Measurements from ENCODE around the gene MIPEP.
A peak's percentile ranks its signal among the peaks of the same experiment; 100 is the strongest.

Gene MIPEP

DNA sequence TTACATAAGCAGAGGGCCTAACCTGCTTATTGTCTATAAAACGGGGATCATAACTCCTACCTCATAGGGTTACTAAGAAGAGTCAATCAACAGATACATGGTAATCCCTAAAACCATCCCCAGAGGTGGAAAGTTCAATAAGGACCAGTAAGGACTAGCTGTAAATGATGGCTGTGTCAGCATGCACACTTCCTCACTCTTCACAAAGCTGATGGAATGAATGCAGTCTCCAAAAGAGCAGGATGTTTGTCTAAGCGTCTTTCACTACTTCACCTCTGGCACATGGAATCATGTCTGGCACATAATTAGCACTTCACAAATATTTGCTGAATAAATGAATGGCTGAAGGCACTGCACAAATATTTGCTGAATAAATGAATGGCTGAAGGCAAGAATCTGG lies 134.2 kb downstream of the MIPEP start:
- Histone ChIP-seq H3K27me3 (replicated peaks) (no peaks in the 10 kb centered on the region), H3K4me3 (ENCODE audit: low read depth, low read length) (no peak overlapping the region), H3K27ac (no peak overlapping the region), H3K36me3 (replicated peaks) (no peaks in the 10 kb centered on the region)
- no peak for DNase-seq
- in situ Hi-C loops (cut with HindIII; ENCODE audit: low pct_ligation_motif_present, low sequenced_read_pairs) = no loop called here
- TF ChIP-seq, protein P1, sequence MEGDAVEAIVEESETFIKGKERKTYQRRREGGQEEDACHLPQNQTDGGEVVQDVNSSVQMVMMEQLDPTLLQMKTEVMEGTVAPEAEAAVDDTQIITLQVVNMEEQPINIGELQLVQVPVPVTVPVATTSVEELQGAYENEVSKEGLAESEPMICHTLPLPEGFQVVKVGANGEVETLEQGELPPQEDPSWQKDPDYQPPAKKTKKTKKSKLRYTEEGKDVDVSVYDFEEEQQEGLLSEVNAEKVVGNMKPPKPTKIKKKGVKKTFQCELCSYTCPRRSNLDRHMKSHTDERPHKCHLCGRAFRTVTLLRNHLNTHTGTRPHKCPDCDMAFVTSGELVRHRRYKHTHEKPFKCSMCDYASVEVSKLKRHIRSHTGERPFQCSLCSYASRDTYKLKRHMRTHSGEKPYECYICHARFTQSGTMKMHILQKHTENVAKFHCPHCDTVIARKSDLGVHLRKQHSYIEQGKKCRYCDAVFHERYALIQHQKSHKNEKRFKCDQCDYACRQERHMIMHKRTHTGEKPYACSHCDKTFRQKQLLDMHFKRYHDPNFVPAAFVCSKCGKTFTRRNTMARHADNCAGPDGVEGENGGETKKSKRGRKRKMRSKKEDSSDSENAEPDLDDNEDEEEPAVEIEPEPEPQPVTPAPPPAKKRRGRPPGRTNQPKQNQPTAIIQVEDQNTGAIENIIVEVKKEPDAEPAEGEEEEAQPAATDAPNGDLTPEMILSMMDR (IDR thresholded peaks at IDR 0.05; ENCODE audit: low read depth, low read length, missing control alignments) = no peak

DNA sequence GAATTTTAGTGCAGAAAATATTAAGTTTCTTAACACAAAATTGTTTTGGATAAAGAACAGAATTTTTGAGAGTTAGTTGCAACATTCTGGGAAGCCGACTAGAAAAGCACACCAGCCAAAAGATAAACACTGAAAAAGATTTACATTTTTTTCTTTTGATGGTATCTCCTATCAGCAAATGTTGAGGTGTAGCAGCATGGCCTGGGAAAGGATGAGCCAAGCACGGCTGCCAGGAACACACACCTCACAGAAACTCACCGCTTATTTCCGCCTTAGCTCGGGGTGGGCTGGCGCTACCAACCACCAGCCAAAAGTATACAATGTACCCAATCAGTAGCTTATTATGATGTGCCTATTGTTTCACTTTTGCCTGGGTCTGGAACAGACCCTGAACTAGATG lies 134.7 kb downstream of the MIPEP start:
- Histone ChIP-seq H3K36me3 (replicated peaks) (no peaks in the 10 kb centered on the region), H3K27me3 (replicated peaks) (no peaks in the 10 kb centered on the region), H3K27ac (no peak overlapping the region), H3K4me3 (ENCODE audit: low read depth, low read length) (no peak overlapping the region)
- in situ Hi-C loops (cut with HindIII; ENCODE audit: low pct_ligation_motif_present, low sequenced_read_pairs) = no loop called here
- TF ChIP-seq, protein P1 (IDR thresholded peaks at IDR 0.05; ENCODE audit: low read depth, low read length, missing control alignments) = no peak
- no peak for DNase-seq

DNA sequence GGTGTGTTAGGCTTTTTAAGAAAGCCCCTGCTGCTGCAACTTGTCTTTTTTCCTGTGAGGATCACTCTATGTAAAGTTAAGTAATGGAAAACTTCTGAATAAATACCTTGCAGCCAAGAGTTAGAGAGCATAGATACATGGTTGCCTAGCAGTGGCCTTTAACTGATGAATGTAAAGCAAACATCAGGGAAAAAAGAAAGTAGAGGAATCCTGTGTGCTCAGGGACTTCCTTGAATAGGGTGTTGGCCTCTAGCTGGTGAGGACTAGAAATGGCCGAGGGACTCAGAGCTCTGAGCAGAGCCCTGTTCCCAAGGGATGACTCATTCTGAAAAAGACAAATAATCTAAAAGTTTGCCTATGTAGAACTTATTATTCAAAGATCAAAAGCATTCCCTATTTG lies 135.7 kb downstream of the MIPEP start:
- H3K27ac ChIP-seq = peak overlapping the region; percentile 93
- in situ Hi-C loops (cut with HindIII; ENCODE audit: low pct_ligation_motif_present, low sequenced_read_pairs) = no loop called here

DNA sequence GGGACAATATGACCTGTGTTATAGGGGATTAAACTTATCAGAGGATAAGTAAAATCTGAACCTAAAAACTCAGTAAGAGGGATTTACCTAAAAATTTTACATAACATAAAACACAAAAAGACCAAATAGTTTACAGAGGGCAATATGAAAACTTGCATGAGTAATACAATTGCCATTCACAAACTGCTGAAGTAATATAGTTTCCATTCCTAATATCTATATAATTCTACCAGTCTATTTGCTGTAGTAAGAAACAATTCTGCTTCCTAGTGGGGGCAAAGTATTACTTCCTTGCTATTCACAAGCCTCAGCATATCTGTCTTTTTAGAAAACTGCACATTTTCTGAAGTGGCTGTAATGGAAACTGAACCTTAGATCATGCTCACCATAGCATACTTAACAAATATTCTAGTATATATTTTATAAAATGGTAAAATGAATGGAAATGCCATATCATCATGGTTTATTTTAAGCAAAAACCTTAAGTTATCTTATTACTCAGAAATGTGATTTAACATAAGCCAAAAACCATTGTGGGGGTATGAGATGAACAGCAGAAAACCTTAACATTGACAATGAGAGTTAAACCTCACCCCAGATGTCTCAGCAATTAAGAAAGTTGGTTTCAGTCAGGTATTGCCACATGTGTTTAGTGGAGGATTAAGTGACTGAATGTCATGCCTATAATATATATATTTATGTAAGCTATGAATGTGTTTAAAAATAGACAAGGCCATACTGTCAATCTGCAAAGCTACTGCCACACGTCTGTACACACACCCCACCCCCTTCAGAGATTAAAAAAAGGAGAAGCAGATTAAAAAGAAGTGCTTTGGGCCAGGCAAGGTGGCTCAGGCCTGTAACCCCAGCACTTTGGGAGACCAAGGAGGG lies 136.8 kb downstream of the MIPEP start:
- peak overlapping the region; percentile 93 for H3K27ac ChIP-seq
- H3K36me3 ChIP-seq (replicated peaks) = no peaks in the 10 kb centered on the region
- TF ChIP-seq, protein P1 (IDR thresholded peaks at IDR 0.05; ENCODE audit: low read depth, low read length, missing control alignments) = no peak
- no peaks in the 10 kb centered on the region for H3K27me3 ChIP-seq (replicated peaks)
- in situ Hi-C loops (cut with HindIII; ENCODE audit: low pct_ligation_motif_present, low sequenced_read_pairs) = no loop called here
- DNase-seq = no peak
- H3K4me3 ChIP-seq (ENCODE audit: low read depth, low read length) = no peak overlapping the region

More for the DNA sequence above, 135.7 kb downstream of the MIPEP start:
- TF ChIP-seq, protein P1 (IDR thresholded peaks at IDR 0.05; ENCODE audit: low read depth, low read length, missing control alignments) = no peak
- Histone ChIP-seq H3K36me3 (replicated peaks) (no peaks in the 10 kb centered on the region), H3K4me3 (ENCODE audit: low read depth, low read length) (no peak overlapping the region), H3K27me3 (replicated peaks) (no peaks in the 10 kb centered on the region)
- DNase-seq = peak; percentile 57

DNA sequence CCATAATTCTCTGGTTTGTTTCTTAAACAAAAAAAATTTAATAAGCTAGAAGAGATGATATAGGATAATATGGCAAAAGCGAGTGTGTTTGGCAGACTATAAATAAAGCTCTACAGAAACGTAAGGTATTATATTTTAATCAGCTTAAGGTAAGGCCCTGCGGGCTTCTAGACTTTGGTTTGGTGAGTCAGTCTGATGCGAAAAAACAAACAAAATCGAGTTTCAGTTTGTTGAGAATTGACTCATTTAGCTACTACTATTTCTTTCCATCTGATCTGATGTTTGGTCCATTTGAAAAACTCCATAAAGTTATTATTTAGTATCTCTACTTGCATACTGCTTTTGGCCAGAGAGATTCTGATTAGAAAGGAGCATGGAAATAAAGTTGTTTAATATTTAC lies 138.0 kb downstream of the MIPEP start:
- Histone ChIP-seq H3K36me3 (replicated peaks) (no peaks in the 10 kb centered on the region), H3K27ac (peak overlapping the region; percentile 93), H3K4me3 (ENCODE audit: low read depth, low read length) (no peak overlapping the region), H3K27me3 (replicated peaks) (no peaks in the 10 kb centered on the region)
- TF ChIP-seq, protein P1 (IDR thresholded peaks at IDR 0.05; ENCODE audit: low read depth, low read length, missing control alignments) = no peak
- in situ Hi-C loops (cut with HindIII; ENCODE audit: low pct_ligation_motif_present, low sequenced_read_pairs) = no loop called here
- DNase-seq = peak; percentile 36

Measured in brain microvascular endothelial cell (primary cell).